HEK293 (cell line): ENCODE measurements around the gene TPSAB1.

ENCODE experiments used
- CTCF ChIA-PET: fragments of 350-600 bp; formaldehyde crosslinking; extraction: SDS; loops from one replicate; lab custom pipeline; 2021; ENCODE audit warnings: antibody characterized with exemption; lab: Yijun Ruan, JAX
- POLR2A ChIA-PET: fragments of 300-600 bp; formaldehyde crosslinking; extraction: SDS; loops from one replicate; lab custom pipeline; 2020; ENCODE audit warnings: antibody characterized with exemption, inconsistent platforms; lab: Yijun Ruan, JAX
- H3K27ac ChIP-seq: fragments of 200-500 bp; sonication (Bioruptor generic); 2 replicates; pipeline ENCODE4 v1.5.1; 2014; ENCODE audit warnings: low read depth, low read length, control low read depth, inconsistent platforms; ENCODE audit errors: extremely low read depth
- H3K36me3 ChIP-seq, 2 experiments: fragments of 200-500 bp in 1 of 2; sonication (Bioruptor generic) in 1 of 2; 1 replicate in 1 of 2; 2 replicates in 1 of 2; pipeline ENCODE4 v1.5.1; 2014 to 2017; ENCODE audit warnings: inconsistent platforms in 2 of 2, low read length in 2 of 2; ENCODE audit not compliant: control insufficient read depth in 2 of 2, insufficient read depth in 1 of 2
- H3K4me1 ChIP-seq: fragments of 200-500 bp; sonication (Bioruptor generic); 2 replicates; pipeline ENCODE4 v1.5.1; 2014; ENCODE audit warnings: mild to moderate bottlenecking, low read length, inconsistent platforms; ENCODE audit not compliant: control insufficient read depth, insufficient read depth
- H3K4me3 ChIP-seq: 2 replicates; pipeline ENCODE4 v1.5.1; 2011; ENCODE audit warnings: low read depth, mild to moderate bottlenecking, control low read depth, low read length, moderate library complexity
- H3K9me3 ChIP-seq: fragments of 200-500 bp; sonication (Bioruptor generic); 2 replicates; pipeline ENCODE4 v1.5.1; 2014; ENCODE audit warnings: low read depth, low read length, inconsistent platforms; ENCODE audit not compliant: control insufficient read depth, insufficient read depth
- HOXD13 ChIP-seq: sonication (generic); formaldehyde crosslinking; IDR thresholded peaks from 2 replicates; pipeline ENCODE4 v1.8.0; 2022; ENCODE audit warnings: missing genetic modification reagents, borderline replicate concordance
- MEIS1 ChIP-seq: sonication (generic); formaldehyde crosslinking; IDR thresholded peaks from 2 replicates; pipeline ENCODE4 v1.8.1; 2022; ENCODE audit warnings: missing genetic modification reagents, mild to moderate bottlenecking, borderline replicate concordance
- RBAK ChIP-seq: fragments of 450-650 bp; formaldehyde crosslinking; IDR thresholded peaks from 2 replicates; pipeline ENCODE4 v1.5.1; 2016; ENCODE audit warnings: missing biosample characterization, missing genetic modification characterization
- SCRT1 ChIP-seq: fragments of 450-650 bp; formaldehyde crosslinking; IDR thresholded peaks from 2 replicates; pipeline ENCODE4 v1.5.1; 2016; ENCODE audit warnings: missing biosample characterization, missing genetic modification characterization, borderline replicate concordance
- SP7 ChIP-seq: fragments of 450-650 bp; formaldehyde crosslinking; IDR thresholded peaks from 2 replicates; pipeline ENCODE4 v1.5.1; 2016; ENCODE audit warnings: missing biosample characterization, missing genetic modification characterization
- YY2 ChIP-seq: fragments of 450-650 bp; formaldehyde crosslinking; IDR thresholded peaks from 2 replicates; pipeline ENCODE4 v1.5.1; 2016; ENCODE audit warnings: missing biosample characterization, missing genetic modification characterization
- ZNF112 ChIP-seq: fragments of 450-650 bp; formaldehyde crosslinking; IDR thresholded peaks from 2 replicates; pipeline ENCODE4 v1.5.0; 2017; ENCODE audit warnings: missing biosample characterization, missing genetic modification characterization
- ZNF146 ChIP-seq: fragments of 450-650 bp; formaldehyde crosslinking; IDR thresholded peaks from 2 replicates; pipeline ENCODE4 v1.5.1; 2016; ENCODE audit warnings: missing biosample characterization, missing genetic modification characterization
- ZNF2 ChIP-seq: fragments of 450-650 bp; formaldehyde crosslinking; IDR thresholded peaks from 2 replicates; pipeline ENCODE4 v1.5.1; 2016; ENCODE audit warnings: missing biosample characterization, missing genetic modification characterization
- ZNF223 ChIP-seq: fragments of 450-650 bp; formaldehyde crosslinking; IDR thresholded peaks from 2 replicates; pipeline ENCODE4 v1.5.1; 2016; ENCODE audit warnings: missing biosample characterization, missing genetic modification characterization
- ZNF292 ChIP-seq: fragments of 450-650 bp; formaldehyde crosslinking; IDR thresholded peaks from 2 replicates; pipeline ENCODE4 v1.5.1; 2016; ENCODE audit warnings: low read depth, missing biosample characterization, missing genetic modification characterization, borderline replicate concordance
- ZNF404 ChIP-seq: fragments of 450-650 bp; formaldehyde crosslinking; IDR thresholded peaks from 2 replicates; pipeline ENCODE4 v1.5.1; 2017; ENCODE audit warnings: missing biosample characterization, missing genetic modification characterization
- ZNF514 ChIP-seq: fragments of 450-650 bp; formaldehyde crosslinking; IDR thresholded peaks from 2 replicates; pipeline ENCODE4 v1.5.1; 2016; ENCODE audit warnings: missing biosample characterization, missing genetic modification characterization
- ZNF558 ChIP-seq: fragments of 450-650 bp; formaldehyde crosslinking; IDR thresholded peaks from 2 replicates; pipeline ENCODE4 v1.5.1; 2016; ENCODE audit warnings: missing biosample characterization, missing genetic modification characterization
- ZNF571 ChIP-seq: fragments of 450-650 bp; formaldehyde crosslinking; IDR thresholded peaks from 2 replicates; pipeline ENCODE4 v1.5.0; 2017; ENCODE audit warnings: missing biosample characterization, missing genetic modification characterization
- ZNF626 ChIP-seq: fragments of 450-650 bp; sonication (Bioruptor Pico); formaldehyde crosslinking; IDR thresholded peaks from 2 replicates; pipeline ENCODE4 v1.5.1; 2018; ENCODE audit warnings: missing biosample characterization, missing genetic modification characterization, inconsistent platforms
- ZNF677 ChIP-seq: fragments of 450-650 bp; IDR thresholded peaks from 2 replicates; pipeline ENCODE4 v1.5.0; 2018; ENCODE audit warnings: missing biosample characterization, mild to moderate bottlenecking, missing genetic modification characterization, moderate library complexity
- ZNF776 ChIP-seq: fragments of 450-650 bp; formaldehyde crosslinking; IDR thresholded peaks from 2 replicates; pipeline ENCODE4 v1.5.0; 2017; ENCODE audit warnings: missing biosample characterization, missing genetic modification characterization, borderline replicate concordance
- ZSCAN23 ChIP-seq: fragments of 450-650 bp; formaldehyde crosslinking; IDR thresholded peaks from 2 replicates; pipeline ENCODE4 v1.5.1; 2016; ENCODE audit warnings: missing biosample characterization, missing genetic modification characterization
- TF ChIP-seq, protein P1 (sequence below): fragments of 450-650 bp; formaldehyde crosslinking; IDR thresholded peaks from 2 replicates; pipeline ENCODE4 v1.5.1; 2016; ENCODE audit warnings: missing biosample characterization, missing genetic modification characterization, low read depth
- TF ChIP-seq, protein P2 (sequence below): fragments of 450-650 bp; formaldehyde crosslinking; IDR thresholded peaks from 2 replicates; pipeline ENCODE4 v1.5.1; 2016; ENCODE audit warnings: missing biosample characterization, missing genetic modification characterization
- TF ChIP-seq, protein P3 (sequence below): fragments of 450-650 bp; formaldehyde crosslinking; IDR thresholded peaks from 2 replicates; pipeline ENCODE4 v1.5.1; 2016; ENCODE audit warnings: missing biosample characterization, missing genetic modification characterization, borderline replicate concordance
- TF ChIP-seq, protein P4 (sequence below): fragments of 450-650 bp; formaldehyde crosslinking; IDR thresholded peaks from 2 replicates; pipeline ENCODE4 v1.5.1; 2016; ENCODE audit warnings: missing biosample characterization, missing genetic modification characterization
- TF ChIP-seq, protein P5 (sequence below): fragments of 450-650 bp; formaldehyde crosslinking; optimal IDR thresholded peaks from 2 replicates; pipeline ENCODE3; 2016; ENCODE audit warnings: missing biosample characterization, mild to moderate bottlenecking, missing genetic modification characterization
- TF ChIP-seq, protein P6 (sequence below): fragments of 450-650 bp; formaldehyde crosslinking; IDR thresholded peaks from 2 replicates; pipeline ENCODE4 v1.5.1; 2016; ENCODE audit warnings: missing biosample characterization, missing genetic modification characterization
- TF ChIP-seq, protein P7 (sequence below): fragments of 450-650 bp; formaldehyde crosslinking; IDR thresholded peaks from 2 replicates; pipeline ENCODE4 v1.5.1; 2016; ENCODE audit warnings: missing biosample characterization, missing genetic modification characterization

The TPSAB1 gene

DNA sequence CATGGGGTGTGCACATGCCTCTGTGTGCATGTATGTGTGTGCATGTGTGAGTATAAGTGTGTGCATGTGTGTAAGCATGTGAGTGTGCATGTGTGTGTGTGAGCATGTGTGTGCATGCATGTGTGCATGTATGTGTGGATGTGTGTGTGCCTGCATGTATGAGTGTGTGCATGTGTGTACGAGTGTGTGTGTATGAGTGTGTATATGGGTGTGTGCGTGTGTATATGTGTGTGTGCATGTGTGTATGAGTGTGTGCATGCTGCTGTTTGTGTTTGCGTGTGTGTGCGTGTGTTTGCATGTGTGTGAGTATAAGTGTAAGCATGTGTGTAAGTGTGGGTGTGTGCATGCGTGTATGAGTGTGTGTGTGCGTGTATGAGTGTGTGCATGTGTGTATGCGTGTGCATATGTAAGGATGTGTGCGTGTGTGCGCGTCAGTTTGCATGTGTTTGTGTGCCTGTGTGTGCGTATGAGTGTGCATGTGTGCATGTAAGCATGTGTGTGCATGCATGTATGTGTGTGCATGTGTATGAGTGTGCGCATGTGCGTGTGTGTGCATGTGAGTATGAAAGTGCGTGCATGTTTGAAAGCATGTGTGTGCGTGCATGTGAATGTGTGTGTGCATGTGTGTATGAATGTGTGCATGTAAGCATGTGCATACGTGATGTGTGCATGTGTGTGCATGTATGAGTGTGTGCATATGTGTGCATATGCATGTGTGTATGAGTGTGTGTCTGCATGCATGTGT is 24.0 kb downstream of the TPSAB1 start:
- ChIA-PET POLR2A (no interaction called here), CTCF (interaction anchor here (1.1 kb wide), 1 partner anchor 36 kb away, joined by 4 read pairs; no protein-coding TSS in a partner anchor)
- Histone ChIP-seq H3K4me3 (no peak overlapping the region), H3K9me3 (no peaks in the 10 kb centered on the region), H3K36me3 (no peaks in the 10 kb centered on the region), H3K27ac (no peak overlapping the region), H3K4me1 (no peaks in the 10 kb centered on the region)
- TF ChIP-seq ZNF776 (tag by site-specific recombination) (peak; percentile 29; the same call in 1 of the 2 replicates), ZNF571 (peak; percentile 63; the same call in 1 of the 2 replicates), ZNF626 (tag by site-specific recombination) (no peak), MEIS1 (no peak), RBAK (tag by site-specific recombination) (no peak), ZNF292 (no peak), ZNF558 (no peak), SCRT1 (tag by site-specific recombination) (no peak), ZSCAN23 (tag by site-specific recombination) (no peak), ZNF2 (tag by site-specific recombination) (no peak), HOXD13 (no peak), ZNF146 (tag by site-specific recombination) (no peak), ZNF223 (tag by site-specific recombination) (no peak), YY2 (tag by site-specific recombination) (0 out of 2 replicates have a peak, but pooled peaks have one; percentile 17), ZNF112 (tag by site-specific recombination) (no peak), ZNF404 (no peak), ZNF514 (tag by site-specific recombination) (no peak), ZNF677 (tag by site-specific recombination) (no peak), SP7 (tag by site-specific recombination) (no peak)
- TF ChIP-seq, protein P1, sequence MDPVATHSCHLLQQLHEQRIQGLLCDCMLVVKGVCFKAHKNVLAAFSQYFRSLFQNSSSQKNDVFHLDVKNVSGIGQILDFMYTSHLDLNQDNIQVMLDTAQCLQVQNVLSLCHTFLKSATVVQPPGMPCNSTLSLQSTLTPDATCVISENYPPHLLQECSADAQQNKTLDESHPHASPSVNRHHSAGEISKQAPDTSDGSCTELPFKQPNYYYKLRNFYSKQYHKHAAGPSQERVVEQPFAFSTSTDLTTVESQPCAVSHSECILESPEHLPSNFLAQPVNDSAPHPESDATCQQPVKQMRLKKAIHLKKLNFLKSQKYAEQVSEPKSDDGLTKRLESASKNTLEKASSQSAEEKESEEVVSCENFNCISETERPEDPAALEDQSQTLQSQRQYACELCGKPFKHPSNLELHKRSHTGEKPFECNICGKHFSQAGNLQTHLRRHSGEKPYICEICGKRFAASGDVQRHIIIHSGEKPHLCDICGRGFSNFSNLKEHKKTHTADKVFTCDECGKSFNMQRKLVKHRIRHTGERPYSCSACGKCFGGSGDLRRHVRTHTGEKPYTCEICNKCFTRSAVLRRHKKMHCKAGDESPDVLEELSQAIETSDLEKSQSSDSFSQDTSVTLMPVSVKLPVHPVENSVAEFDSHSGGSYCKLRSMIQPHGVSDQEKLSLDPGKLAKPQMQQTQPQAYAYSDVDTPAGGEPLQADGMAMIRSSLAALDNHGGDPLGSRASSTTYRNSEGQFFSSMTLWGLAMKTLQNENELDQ, result no peak
- TF ChIP-seq, protein P2, sequence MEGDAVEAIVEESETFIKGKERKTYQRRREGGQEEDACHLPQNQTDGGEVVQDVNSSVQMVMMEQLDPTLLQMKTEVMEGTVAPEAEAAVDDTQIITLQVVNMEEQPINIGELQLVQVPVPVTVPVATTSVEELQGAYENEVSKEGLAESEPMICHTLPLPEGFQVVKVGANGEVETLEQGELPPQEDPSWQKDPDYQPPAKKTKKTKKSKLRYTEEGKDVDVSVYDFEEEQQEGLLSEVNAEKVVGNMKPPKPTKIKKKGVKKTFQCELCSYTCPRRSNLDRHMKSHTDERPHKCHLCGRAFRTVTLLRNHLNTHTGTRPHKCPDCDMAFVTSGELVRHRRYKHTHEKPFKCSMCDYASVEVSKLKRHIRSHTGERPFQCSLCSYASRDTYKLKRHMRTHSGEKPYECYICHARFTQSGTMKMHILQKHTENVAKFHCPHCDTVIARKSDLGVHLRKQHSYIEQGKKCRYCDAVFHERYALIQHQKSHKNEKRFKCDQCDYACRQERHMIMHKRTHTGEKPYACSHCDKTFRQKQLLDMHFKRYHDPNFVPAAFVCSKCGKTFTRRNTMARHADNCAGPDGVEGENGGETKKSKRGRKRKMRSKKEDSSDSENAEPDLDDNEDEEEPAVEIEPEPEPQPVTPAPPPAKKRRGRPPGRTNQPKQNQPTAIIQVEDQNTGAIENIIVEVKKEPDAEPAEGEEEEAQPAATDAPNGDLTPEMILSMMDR (tag by site-specific recombination), result no peak
- TF ChIP-seq, protein P3, sequence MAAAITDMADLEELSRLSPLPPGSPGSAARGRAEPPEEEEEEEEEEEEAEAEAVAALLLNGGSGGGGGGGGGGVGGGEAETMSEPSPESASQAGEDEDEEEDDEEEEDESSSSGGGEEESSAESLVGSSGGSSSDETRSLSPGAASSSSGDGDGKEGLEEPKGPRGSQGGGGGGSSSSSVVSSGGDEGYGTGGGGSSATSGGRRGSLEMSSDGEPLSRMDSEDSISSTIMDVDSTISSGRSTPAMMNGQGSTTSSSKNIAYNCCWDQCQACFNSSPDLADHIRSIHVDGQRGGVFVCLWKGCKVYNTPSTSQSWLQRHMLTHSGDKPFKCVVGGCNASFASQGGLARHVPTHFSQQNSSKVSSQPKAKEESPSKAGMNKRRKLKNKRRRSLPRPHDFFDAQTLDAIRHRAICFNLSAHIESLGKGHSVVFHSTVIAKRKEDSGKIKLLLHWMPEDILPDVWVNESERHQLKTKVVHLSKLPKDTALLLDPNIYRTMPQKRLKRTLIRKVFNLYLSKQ (tag by site-specific recombination), result no peak
- TF ChIP-seq, protein P4, sequence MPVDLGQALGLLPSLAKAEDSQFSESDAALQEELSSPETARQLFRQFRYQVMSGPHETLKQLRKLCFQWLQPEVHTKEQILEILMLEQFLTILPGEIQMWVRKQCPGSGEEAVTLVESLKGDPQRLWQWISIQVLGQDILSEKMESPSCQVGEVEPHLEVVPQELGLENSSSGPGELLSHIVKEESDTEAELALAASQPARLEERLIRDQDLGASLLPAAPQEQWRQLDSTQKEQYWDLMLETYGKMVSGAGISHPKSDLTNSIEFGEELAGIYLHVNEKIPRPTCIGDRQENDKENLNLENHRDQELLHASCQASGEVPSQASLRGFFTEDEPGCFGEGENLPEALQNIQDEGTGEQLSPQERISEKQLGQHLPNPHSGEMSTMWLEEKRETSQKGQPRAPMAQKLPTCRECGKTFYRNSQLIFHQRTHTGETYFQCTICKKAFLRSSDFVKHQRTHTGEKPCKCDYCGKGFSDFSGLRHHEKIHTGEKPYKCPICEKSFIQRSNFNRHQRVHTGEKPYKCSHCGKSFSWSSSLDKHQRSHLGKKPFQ, result peak; percentile 87
- TF ChIP-seq, protein P5, sequence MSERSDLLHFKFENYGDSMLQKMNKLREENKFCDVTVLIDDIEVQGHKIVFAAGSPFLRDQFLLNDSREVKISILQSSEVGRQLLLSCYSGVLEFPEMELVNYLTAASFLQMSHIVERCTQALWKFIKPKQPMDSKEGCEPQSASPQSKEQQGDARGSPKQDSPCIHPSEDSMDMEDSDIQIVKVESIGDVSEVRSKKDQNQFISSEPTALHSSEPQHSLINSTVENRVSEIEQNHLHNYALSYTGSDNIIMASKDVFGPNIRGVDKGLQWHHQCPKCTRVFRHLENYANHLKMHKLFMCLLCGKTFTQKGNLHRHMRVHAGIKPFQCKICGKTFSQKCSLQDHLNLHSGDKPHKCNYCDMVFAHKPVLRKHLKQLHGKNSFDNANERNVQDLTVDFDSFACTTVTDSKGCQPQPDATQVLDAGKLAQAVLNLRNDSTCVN (tag by site-specific recombination), result peak; percentile 12
- TF ChIP-seq, protein P6, sequence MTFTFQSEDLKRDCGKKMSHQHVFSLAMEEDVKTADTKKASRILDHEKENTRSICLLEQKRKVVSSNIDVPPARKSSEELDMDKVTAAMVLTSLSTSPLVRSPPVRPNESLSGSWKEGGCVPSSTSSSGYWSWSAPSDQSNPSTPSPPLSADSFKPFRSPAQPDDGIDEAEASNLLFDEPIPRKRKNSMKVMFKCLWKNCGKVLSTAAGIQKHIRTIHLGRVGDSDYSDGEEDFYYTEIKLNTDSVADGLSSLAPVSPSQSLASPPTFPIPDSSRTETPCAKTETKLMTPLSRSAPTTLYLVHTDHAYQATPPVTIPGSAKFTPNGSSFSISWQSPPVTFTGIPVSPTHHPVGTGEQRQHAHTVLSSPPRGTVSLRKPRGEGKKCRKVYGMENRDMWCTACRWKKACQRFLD, result no peak
- TF ChIP-seq, protein P7, sequence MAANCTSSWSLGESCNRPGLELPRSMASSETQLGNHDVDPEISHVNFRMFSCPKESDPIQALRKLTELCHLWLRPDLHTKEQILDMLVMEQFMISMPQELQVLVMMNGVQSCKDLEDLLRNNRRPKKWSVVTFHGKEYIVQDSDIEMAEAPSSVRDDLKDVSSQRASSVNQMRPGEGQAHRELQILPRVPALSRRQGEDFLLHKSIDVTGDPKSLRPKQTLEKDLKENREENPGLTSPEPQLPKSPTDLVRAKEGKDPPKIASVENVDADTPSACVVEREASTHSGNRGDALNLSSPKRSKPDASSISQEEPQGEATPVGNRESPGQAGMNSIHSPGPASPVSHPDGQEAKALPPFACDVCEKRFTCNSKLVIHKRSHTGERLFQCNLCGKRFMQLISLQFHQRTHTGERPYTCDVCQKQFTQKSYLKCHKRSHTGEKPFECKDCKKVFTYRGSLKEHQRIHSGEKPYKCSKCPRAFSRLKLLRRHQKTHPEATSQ, result 0 out of 2 replicates have a peak, but pooled peaks have one; percentile 9
